ENCODE data around the gene LRRD1. TPM values are rescaled to one million over a fixed set of nuclear protein-coding genes. Genes with fewer than 3 reads are reported as not detected.

The LRRD1 gene
- total and polyA plus RNA-seq, 9 of the 15 experiments (the other 6 are each of a cell fraction or from before 2014, with no cell fraction given) = 0.07 to 0.15 TPM; not detected in 7

GRCh38 chr7:92161271-92161670, 17.7 kb downstream of the LRRD1 start (continued):
- TF ChIP-seq BRF2 (IDR thresholded peaks at IDR 0.05; ENCODE audit: borderline replicate concordance, insufficient read depth, insufficient read length) (no peak), NFE2L1 (tag; IDR thresholded peaks at IDR 0.05; ENCODE audit: borderline replicate concordance, low read depth) (no peak), ZNF124 (CRISPR knock-in tag; IDR thresholded peaks at IDR 0.05) (no peak), EGR1 (conservative IDR thresholded peaks at IDR 0.05) (no peak), ZNF592 (IDR thresholded peaks at IDR 0.05) (no peak), RNF219 (CRISPR knock-in tag; IDR thresholded peaks at IDR 0.05) (no peak), KLF1 (tag; IDR thresholded peaks at IDR 0.05) (no peak), CREBBP (IDR thresholded peaks at IDR 0.05; ENCODE audit: low read depth, low read length) (no peak), ZNF398 (CRISPR knock-in tag; IDR thresholded peaks at IDR 0.05) (no peak), NUFIP1 (IDR thresholded peaks at IDR 0.05; ENCODE audit: partially characterized antibody) (no peak), ZNF785 (CRISPR knock-in tag; IDR thresholded peaks at IDR 0.05) (no peak), HDAC8 (tag; IDR thresholded peaks at IDR 0.05) (no peak), HMGXB4 (CRISPR knock-in tag; IDR thresholded peaks at IDR 0.05) (no peak), SREBF2 (CRISPR knock-in tag; IDR thresholded peaks at IDR 0.05) (no peak), ZFP91 (CRISPR knock-in tag; IDR thresholded peaks at IDR 0.05) (no peak)

Data from K562 (cell line).